GM12801 (cell line): ENCODE data around the gene RAB12.

Experiments used
- CTCF ChIP-seq: IDR thresholded peaks from one replicate; pipeline ENCODE4 v1.5.1; 2011; ENCODE audit warnings: control low read depth; ENCODE audit not compliant: insufficient read length; ENCODE audit errors: extremely low read depth

The RAB12 gene

GRCh38 chr18:8634508-8634907 lies 25.3 kb downstream of the RAB12 start:
- no peak for TF ChIP-seq CTCF

- no peak for TF ChIP-seq CTCF
Measured at GRCh38 chr18:8635087-8635486, 25.9 kb downstream of the RAB12 start.

GRCh38 chr18:8639762-8640161 lies 30.5 kb downstream of the RAB12 start:
- no peak for TF ChIP-seq CTCF

GRCh38 chr18:8643326-8643878 lies 34.2 kb downstream of the RAB12 start:
- no peak for TF ChIP-seq CTCF

GRCh38 chr18:8654503-8655451 lies 45.5 kb downstream of the RAB12 start:
- TF ChIP-seq CTCF = no peak

GRCh38 chr18:8656232-8656631 lies 47.0 kb downstream of the RAB12 start:
- no peak for TF ChIP-seq CTCF

GRCh38 chr18:8657050-8657820 lies 48.0 kb downstream of the RAB12 start:
- TF ChIP-seq CTCF = no peak
